GM06990 (cell line): ENCODE data around the gene TTLL12.

Source experiments
- DNase-seq: peaks from one replicate; pipeline ENCODE4 v3.0.0-alpha.2; 2011; ENCODE audit not compliant: insufficient read length; ENCODE audit errors: extremely low read depth
- H3K27me3 ChIP-seq: replicated peaks from 2 replicates; pipeline ENCODE4 v1.6.0; 2011; ENCODE audit warnings: low read length; ENCODE audit not compliant: control insufficient read depth, insufficient read depth
- H3K36me3 ChIP-seq: 2 replicates; pipeline ENCODE4 v1.5.1; 2011; ENCODE audit warnings: low read length; ENCODE audit not compliant: control insufficient read depth, insufficient read depth
- H3K4me3 ChIP-seq: replicated peaks from 2 replicates; pipeline ENCODE4 v1.5.1; 2011; ENCODE audit warnings: low read depth, mild to moderate bottlenecking, control low read depth, low read length
- CTCF ChIP-seq: IDR thresholded peaks from 2 replicates; pipeline ENCODE4 v1.5.1; 2011; ENCODE audit warnings: low read length, control low read depth, mild to moderate bottlenecking, inconsistent platforms; ENCODE audit not compliant: insufficient read depth, poor library complexity, severe bottlenecking

TTLL12 gene

DNA sequence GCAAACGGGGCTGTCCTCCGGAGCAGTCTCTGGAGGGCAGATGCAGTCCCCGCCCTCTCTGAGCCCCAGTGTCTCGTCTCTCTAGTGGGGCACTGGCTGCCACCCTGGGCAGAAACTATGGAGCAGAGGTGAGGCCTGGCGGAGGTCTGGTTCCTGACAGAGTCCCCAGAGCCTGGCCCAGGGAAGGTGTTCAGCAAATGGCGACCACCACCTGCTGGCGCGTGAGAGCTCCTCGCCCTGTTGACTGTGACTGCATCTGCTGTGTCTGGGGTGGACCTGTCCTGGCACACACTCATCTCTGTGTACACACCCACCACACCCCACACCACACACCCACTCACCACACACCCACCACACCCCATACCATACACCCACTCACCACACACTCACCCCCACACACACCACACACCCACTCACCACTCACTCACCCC is 18.3 kb upstream of the TTLL12 start:
- DNase-seq: no peak
- Histone ChIP-seq H3K4me3 (no peak overlapping the region), H3K36me3 (no peaks in the 10 kb centered on the region), H3K27me3 (no peaks in the 10 kb centered on the region; the same call in 1 of the 2 replicates)
- TF ChIP-seq CTCF: no peak

- no peak overlapping the region for H3K4me3 ChIP-seq
- H3K36me3 ChIP-seq: no peaks in the 10 kb centered on the region
- DNase-seq: no peak
- peak; percentile 6 for TF ChIP-seq CTCF
- no peaks in the 10 kb centered on the region; the same call in 1 of the 2 replicates for H3K27me3 ChIP-seq
Measured at GRCh38 chr22:43203471-43203981, 16.6 kb upstream of the TTLL12 start.

DNA sequence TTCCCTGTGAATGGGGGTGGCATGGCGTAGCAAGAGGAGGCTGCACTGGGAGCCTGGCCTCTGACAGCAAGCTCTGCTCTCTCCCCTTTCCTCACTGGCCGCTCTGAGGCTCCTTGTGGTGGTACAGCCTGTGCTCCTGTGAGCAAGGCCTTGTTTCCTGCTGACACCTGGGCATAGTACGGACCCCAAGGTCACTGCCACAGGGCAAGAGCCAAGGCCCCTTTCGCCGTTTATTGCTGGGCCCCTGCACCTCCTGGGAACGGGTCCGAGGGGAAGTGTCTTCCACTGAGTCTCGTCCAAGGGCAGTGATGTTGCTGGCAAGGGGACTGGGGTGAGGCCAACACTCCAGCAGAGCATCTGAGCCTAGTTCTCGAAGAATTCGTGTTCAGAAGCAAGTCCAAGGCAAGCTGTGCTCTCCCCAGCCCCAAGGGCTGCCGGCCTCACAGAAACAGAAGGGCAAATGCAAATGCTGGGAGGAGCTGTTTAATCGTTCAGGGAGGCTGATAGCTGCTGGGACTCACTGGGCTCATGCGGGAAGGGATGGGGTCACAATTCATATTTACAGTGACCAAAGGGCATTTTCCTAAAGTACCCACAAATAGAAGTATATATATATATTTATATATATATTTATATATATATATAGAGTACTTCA is 15.9 kb upstream of the TTLL12 start:
- H3K36me3 ChIP-seq: no peaks in the 10 kb centered on the region
- no peak for TF ChIP-seq CTCF
- DNase-seq: no peak
- no peaks in the 10 kb centered on the region; the same call in 1 of the 2 replicates for H3K27me3 ChIP-seq
- no peak overlapping the region for H3K4me3 ChIP-seq

DNA sequence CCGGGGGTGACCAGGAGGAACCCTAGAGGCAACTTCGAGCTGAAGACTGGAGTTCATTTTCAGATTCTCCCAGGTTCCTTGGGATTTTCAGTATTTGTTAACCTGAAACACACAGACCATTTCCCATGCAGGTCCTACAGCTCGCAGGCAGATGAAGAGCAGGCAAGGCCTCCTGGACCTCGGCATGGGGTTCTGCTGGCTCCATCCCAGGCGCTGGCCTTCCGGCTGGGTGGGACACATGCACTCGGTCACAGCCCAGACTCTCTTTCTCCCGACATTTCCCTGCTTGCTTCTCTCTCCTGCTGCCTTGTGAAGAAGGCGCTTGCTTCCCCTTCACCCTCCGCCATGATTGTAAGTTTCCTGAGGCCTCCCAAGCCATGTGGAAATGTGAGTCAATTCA is 15.4 kb upstream of the TTLL12 start:
- no peaks in the 10 kb centered on the region; the same call in 1 of the 2 replicates for H3K27me3 ChIP-seq
- H3K36me3 ChIP-seq: no peaks in the 10 kb centered on the region
- no peak overlapping the region for H3K4me3 ChIP-seq
- DNase-seq: no peak
- TF ChIP-seq CTCF: no peak

DNA sequence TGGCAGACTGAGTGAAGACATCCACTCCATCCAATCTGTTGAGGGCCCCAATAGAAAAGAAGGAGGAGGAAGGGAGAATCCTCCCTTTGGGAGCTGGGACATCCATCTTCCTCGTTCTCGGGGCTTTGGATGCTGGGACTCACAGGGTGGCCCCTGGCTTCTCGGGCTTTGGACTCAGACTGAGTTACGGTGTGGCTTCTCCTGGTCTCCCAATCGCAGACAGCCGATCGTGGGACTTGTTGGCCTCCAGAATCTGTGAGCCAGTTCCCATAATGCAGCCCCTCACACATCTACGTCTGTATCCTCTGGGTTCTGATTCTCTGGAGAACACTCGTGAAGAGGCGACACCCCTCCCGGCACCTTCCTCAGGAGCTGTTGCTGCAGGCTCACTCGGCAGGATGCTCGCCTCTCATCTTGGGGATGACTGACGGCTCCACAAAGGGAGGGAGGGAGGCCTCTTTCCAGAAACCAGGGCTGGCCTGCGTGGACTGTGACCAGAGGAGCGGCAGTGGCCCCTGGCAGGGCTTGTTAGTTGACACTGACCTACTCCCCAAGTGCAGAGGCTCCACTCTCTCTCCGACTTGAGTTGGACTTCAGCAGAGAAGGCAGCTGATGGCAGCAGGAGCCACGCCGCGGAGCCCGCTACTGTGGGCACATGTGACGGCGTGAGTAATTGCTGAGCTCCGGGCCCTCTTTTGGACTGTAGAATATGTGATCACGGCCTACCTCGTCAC is 14.7 kb upstream of the TTLL12 start:
- TF ChIP-seq CTCF: no peak
- Histone ChIP-seq H3K4me3 (no peak overlapping the region), H3K36me3 (no peaks in the 10 kb centered on the region), H3K27me3 (no peaks in the 10 kb centered on the region)
- no peak for DNase-seq
